CD4-positive, alpha-beta T cell treated with Interleukin-6 at 100 ng/mL for 8 hours (primary cell): ENCODE measurements around the gene FBXO36.

ENCODE experiments used
- DNase-seq: peaks from one replicate; pipeline ENCODE4 v3.0.0-alpha.2; 2020; ENCODE audit warnings: mixed read lengths, low spot score

Gene FBXO36

DNA sequence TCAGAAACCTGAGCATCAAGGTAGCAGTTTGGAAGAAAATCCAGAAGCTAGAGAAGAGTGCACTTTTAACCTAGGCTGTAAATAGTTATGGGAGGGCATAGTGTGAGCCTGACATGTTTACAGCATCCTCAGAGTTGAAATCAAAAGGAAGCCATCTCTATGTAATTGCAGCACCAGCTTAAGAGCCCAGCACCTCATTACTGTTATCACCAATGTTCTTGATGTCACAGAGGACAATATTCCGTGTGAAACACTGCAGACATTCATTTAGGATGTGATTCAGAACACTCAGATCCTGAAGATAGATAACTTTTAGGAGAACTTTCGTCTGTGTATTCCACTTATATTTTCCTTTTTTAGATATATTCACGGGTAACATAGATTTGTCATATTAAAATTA, 48.1 kb downstream of the FBXO36 start:
- no peak for DNase-seq

DNA sequence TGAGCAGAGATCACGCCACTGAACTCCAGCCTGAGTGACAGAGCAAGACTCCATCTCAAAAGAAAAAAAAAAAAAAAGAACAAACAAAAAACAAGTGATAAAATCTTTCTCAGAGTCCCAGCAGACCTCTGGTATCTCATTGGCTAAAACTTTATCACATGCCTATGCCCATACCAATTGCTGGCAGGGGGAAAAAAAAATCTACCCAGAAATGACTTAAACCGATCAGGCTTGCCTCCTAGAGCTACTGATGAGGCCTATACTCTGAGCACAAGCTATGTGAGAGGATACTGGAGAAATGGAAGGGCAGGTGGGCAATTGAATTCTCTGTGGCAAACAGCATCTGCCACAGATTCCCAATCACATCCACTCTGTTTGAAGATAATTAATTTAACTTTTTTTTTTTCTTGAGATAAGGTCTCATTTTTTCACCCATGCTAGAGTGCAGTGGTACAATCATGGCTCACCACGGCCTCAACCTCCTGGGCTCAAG, 49.0 kb downstream of the FBXO36 start:
- no peak for DNase-seq

DNA sequence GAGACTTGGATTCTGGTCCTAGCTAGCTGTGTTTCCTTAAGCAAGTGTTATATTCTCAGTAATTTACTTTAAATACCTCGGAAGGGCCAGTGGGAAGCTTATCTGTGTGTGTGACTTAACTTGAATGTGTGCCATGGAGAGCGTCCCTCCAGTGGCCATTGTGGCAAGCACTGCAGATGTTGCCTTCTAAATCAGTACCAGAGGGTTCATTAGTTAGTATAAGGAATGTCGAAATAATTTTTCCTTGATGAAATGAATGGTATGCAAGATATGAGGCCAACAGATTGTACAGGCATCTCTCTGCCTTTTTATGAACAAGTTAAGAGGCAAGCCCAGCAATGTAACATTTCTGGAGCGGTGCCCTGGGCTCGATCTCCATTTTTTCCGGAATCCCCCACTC, 52.0 kb downstream of the FBXO36 start:
- DNase-seq, result no peak

GRCh38 chr2:229980431-229981184, 58.3 kb downstream of the FBXO36 start:
- no peak for DNase-seq

GRCh38 chr2:229993236-229993635, 70.9 kb downstream of the FBXO36 start:
- no peak for DNase-seq

DNA sequence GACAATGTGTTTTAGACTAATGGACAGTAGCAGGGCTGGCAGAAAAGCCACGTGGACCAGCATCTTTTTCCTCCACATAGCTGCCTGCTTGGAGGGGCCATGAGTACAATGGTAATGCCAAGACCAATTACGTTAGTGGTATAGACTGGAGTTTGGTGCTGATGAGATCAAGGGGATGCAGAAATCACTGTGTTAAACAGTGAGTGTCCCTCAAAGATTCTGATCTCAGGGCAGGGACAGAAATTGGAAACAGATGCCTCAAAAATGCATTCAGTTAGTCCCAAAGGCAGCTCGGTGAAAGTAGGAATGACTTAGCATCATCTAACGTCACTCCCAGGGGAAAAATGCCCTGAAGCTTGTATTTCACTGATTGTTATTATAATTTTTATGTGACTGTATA, 74.0 kb downstream of the FBXO36 start:
- DNase-seq, result no peak

GRCh38 chr2:229997565-229997964, 75.3 kb downstream of the FBXO36 start:
- no peak for DNase-seq

DNA sequence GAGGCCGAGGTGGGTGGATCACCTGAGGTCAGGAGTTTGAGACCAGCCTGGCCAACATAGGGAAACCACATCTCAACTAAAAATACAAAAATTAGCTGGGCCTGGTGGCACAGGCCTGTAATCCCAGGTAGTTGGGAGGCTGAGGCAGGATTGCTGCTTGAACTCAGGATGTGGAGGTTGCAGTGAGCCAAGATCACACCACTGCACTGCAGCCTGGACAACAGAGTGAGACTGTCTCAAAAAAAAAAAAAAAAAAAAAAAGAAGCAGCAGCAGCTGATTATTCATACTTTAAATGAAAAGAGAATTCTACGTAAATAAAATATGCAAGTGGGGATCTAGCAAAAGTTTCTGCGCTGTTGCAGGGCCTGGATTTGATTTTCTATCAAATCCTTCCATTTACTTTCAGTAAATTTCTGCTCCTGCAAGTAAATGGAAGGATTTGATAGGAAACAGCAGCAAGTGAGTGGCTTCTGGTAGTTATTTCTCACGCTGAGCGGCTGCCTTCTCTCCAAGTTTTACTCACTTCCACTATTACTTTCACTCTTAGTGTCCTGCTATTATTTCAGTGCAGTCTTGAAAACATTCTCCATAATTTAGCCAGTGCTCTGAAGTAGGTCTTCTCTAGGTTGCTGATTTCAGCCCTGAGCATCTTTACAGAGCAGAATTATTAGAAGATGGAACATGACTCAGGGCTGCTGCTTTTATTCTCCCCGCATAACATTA, 78.0 kb downstream of the FBXO36 start:
- DNase-seq, result no peak

GRCh38 chr2:230007931-230008707, 85.8 kb downstream of the FBXO36 start:
- DNase-seq, result peak; percentile 75

GRCh38 chr2:230008708-230009066, 86.4 kb downstream of the FBXO36 start:
- DNase-seq, result no peak

- DNase-seq, result no peak
Observed at GRCh38 chr2:230010501-230010900, 88.2 kb downstream of the FBXO36 start.

- no peak for DNase-seq
Observed at GRCh38 chr2:230011617-230012016, 89.3 kb downstream of the FBXO36 start.

- DNase-seq, result no peak
Observed at GRCh38 chr2:230012267-230012884, 90.1 kb downstream of the FBXO36 start.

- DNase-seq, result no peak
Observed at GRCh38 chr2:230016844-230017243, 94.5 kb downstream of the FBXO36 start.

GRCh38 chr2:230018153-230018552, 95.8 kb downstream of the FBXO36 start:
- DNase-seq, result no peak

- DNase-seq, result no peak
Observed at GRCh38 chr2:230019742-230020141, 97.4 kb downstream of the FBXO36 start.

DNA sequence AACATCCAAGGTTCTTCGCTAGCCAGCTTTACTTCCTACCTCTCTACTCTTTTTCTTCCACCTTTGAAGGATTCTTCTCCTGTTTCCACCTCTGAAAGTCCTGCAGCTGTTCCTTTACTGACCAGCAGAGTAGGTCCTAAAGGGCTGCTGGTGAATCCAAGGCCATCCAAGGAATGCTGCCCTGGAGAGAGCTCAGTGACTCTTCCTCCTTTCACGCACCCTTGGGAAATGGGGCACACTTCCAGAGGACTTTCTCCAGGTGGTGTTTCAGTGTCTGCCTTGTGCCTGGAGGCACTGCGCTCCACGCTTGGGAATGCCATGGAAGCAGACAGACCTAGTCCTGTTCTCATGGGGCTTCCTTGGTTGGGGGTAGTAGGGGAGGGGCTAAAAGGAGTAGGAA, 101.0 kb downstream of the FBXO36 start:
- no peak for DNase-seq

DNA sequence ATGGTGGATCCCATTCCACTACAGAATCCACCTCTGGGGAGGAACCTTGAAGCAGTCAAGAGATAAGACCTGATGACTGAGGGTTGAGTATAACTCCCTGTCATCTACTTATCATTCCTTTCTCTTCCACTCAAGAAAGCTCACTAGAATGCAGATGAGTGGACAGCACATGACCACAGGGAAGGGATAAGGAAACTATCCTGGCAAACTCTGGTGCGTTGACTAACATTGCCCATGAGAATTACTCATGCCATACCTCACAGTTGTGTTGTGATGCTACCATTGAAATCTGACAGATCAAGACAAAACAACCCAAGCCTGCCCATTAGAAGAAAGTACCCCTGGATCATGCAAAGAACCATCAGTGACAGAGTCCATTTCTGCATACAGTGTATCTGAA, 119.9 kb downstream of the FBXO36 start:
- DNase-seq, result no peak

DNA sequence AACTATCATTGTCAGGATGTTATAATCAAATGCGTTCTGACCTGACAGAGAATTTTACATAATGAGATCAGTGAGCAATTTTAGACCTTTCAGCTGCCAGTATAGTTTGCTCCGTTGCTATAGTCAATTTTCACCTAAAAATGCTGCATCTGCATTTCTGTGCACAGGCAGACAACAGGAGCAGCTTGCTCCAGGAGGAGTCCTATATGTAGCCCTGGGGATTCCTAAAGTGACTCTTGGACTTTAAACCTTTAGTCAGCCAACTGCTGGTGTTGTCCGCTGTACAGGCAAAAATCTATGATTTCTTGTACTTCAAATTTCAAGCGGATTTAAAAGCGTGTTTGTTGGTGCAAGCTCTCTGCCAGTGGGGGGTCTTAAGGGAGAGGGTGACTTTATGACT, 120.7 kb downstream of the FBXO36 start:
- no peak for DNase-seq

DNA sequence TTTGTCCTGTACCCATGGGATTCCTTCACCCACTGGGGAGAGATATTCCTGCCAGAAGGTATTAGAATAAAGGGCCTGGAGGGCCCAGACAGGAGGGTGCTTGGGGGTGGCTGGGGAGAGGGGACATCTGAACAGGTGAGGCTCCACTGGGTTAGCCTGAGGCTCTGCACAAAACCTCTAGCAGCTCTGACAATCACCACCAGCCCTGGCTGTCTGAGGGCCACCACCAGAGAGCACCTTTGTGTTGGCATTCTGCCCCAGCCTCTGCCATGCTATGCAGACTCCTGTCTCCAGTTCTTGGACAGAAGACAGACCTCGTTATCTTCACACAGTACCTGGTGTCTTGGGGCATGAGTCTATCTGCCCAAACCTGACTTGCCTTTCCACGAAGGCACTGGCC, 121.2 kb downstream of the FBXO36 start:
- no peak for DNase-seq

DNA sequence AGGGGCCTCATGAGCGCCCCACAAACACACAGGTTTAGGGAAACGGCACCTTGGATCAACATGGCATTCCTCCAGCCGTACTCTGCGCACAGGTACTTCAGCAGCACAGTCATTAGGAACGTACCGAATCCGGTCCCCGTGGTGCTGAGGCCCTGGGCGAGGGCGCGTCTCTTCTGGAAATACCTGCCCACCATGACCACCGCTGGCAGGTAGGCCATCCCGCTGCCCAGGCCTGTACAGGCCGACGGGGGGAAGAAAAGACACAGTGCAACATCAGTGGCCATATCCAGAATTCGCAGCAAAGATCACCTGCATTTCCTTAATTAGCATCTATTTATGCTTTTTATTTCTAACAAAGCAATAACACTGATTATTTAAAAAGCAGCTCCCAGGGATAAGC, 124.2 kb downstream of the FBXO36 start:
- no peak for DNase-seq

- no peak for DNase-seq
Observed at GRCh38 chr2:230048010-230048671, 125.8 kb downstream of the FBXO36 start.
